ENCODE data around the gene ZNF23. TPM values are rescaled to one million over a fixed set of nuclear protein-coding genes. Genes with fewer than 3 reads are reported as not detected.

ZNF23 gene
- total RNA-seq, 4 donors from 2014 or later = 2.4 to 12.8 (median 7.5) TPM

DNA sequence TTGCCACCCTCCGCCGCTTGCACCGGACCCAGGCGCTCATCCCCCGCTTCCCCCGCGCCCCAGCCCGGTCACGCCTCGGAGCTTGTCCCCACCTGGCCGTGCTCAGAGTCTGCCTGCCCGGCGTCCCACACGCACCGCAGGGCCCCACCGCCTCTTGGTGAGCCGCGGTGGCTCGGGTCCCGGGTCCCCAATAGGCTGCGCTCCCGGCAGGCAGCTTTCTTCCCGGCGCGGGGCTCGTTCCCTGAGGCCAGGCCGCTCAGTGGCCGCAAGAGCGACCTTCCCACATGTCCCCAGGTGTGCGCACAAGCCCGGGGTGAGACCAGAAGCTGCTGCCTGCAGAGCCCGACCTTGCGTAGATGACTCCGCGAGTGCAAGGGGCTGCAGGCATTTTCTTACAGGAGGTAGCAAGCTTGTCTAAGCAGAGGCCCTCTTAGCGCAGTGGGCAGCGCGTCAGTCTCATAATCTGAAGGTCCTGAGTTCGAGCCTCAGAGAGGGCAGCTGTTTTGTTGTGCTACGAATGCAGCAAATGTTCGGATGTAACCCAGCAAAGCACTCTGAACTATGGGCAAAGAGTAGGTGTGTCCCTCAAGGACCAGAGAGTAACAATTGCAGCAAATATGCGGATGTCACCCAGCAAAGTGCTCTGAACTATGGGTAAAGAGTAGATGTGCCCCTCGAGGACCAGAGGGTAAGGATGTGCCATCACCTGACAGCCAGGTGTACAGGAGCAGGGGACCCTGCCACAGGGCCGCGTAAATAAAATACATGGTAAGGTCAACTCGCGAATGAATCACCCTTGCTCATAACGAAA lies 35.8 kb downstream of the ZNF23 start:
- no peak overlapping the region for H3K27ac ChIP-seq
- no peaks in the 10 kb centered on the region for H3K36me3 ChIP-seq
- peak overlapping the region in 1 of 2 donors; percentile 28 for H3K4me3 ChIP-seq
- peak in 1 of 2 donors; percentile 53 for DNase-seq
- no peaks in the 10 kb centered on the region for H3K9me3 ChIP-seq
- no peaks in the 10 kb centered on the region for H3K27me3 ChIP-seq
- TF ChIP-seq POLR2A (IDR thresholded peaks at IDR 0.05) = no peak
- TF ChIP-seq, protein P1, sequence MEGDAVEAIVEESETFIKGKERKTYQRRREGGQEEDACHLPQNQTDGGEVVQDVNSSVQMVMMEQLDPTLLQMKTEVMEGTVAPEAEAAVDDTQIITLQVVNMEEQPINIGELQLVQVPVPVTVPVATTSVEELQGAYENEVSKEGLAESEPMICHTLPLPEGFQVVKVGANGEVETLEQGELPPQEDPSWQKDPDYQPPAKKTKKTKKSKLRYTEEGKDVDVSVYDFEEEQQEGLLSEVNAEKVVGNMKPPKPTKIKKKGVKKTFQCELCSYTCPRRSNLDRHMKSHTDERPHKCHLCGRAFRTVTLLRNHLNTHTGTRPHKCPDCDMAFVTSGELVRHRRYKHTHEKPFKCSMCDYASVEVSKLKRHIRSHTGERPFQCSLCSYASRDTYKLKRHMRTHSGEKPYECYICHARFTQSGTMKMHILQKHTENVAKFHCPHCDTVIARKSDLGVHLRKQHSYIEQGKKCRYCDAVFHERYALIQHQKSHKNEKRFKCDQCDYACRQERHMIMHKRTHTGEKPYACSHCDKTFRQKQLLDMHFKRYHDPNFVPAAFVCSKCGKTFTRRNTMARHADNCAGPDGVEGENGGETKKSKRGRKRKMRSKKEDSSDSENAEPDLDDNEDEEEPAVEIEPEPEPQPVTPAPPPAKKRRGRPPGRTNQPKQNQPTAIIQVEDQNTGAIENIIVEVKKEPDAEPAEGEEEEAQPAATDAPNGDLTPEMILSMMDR (IDR thresholded peaks at IDR 0.05) = no peak
- intact Hi-C loops (cut with DNase I; ENCODE audit: low total_unique reads) = no loop called here
- no peaks in the 10 kb centered on the region for H3K4me1 ChIP-seq

DNA sequence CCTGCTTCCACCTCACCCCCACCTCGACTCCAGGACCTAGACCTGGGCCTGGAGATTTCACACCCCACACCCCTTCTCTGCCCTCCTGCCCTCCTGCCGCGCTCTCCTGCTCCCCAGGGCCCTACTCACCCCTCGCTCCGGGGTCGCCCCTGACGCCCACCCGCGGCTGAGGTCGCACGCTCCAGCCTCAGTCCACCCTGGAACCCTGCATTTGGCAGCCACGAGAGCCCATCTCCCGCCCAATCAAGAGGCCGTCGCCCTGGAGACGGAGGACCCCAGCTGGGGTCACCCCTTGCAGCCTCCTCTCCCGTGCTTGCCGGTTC lies 36.3 kb downstream of the ZNF23 start:
- no peaks in the 10 kb centered on the region for H3K4me1 ChIP-seq
- no peaks in the 10 kb centered on the region for H3K27me3 ChIP-seq
- intact Hi-C loops (cut with DNase I; ENCODE audit: low total_unique reads) = no loop called here
- H3K4me3 ChIP-seq = peak overlapping the region in 1 of 2 donors; percentile 28
- no peak overlapping the region for H3K27ac ChIP-seq
- DNase-seq = no peak
- H3K9me3 ChIP-seq = no peaks in the 10 kb centered on the region
- H3K36me3 ChIP-seq = no peaks in the 10 kb centered on the region
- TF ChIP-seq POLR2A (IDR thresholded peaks at IDR 0.05) = no peak
- TF ChIP-seq, protein P1 (IDR thresholded peaks at IDR 0.05) = no peak

DNA sequence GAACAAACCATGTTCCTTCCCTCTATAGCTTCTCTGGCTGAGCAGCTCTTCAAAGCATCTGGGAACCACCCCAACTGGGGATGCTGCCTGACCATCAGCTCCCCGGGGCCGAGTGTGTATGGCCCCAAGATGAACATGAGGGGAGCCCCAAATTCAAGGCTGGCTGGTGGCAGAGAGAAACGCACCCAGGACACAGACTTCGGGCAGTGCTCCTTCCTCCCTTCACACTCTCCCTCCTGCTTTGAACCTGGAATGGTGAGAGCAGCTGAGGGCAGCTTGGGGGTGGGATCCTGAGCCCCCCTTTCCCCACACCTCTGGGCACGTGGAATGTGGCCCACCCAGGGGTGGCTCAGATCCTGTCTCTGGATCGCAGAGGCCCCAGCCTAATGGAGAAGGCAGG lies 37.4 kb downstream of the ZNF23 start:
- Histone ChIP-seq H3K4me1 (no peaks in the 10 kb centered on the region), H3K27ac (no peak overlapping the region), H3K27me3 (no peaks in the 10 kb centered on the region), H3K9me3 (no peaks in the 10 kb centered on the region), H3K36me3 (no peaks in the 10 kb centered on the region), H3K4me3 (no peak overlapping the region)
- no peak for DNase-seq
- intact Hi-C loops (cut with DNase I; ENCODE audit: low total_unique reads) = no loop called here
- TF ChIP-seq, protein P1 (IDR thresholded peaks at IDR 0.05) = no peak
- no peak for TF ChIP-seq POLR2A (IDR thresholded peaks at IDR 0.05)

DNA sequence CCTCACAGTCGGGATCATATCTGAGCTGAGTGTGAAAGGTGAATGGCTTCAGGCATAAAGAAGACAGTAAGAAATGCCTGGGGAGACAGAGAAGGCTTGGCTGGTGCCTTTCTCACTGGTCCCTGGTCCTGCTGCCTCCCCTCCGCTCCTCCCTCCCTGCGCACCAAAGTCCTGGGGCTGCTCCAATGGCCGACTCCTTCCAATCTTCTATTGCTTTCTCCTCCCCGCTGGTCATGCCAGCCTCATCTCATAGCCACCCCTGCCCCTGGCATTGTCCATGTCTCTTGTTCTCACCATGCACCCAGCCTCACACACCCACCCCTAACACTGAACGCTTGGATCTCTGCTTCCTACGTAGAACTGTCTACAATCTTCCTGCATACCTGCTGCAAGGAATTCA lies 38.2 kb downstream of the ZNF23 start:
- Histone ChIP-seq H3K27me3 (no peaks in the 10 kb centered on the region), H3K9me3 (no peaks in the 10 kb centered on the region), H3K4me3 (no peak overlapping the region), H3K27ac (no peak overlapping the region), H3K4me1 (no peaks in the 10 kb centered on the region), H3K36me3 (no peaks in the 10 kb centered on the region)
- no peak for DNase-seq
- no peak for TF ChIP-seq POLR2A (IDR thresholded peaks at IDR 0.05)
- TF ChIP-seq, protein P1 (IDR thresholded peaks at IDR 0.05) = no peak
- intact Hi-C loops (cut with DNase I; ENCODE audit: low total_unique reads) = no loop called here

DNA sequence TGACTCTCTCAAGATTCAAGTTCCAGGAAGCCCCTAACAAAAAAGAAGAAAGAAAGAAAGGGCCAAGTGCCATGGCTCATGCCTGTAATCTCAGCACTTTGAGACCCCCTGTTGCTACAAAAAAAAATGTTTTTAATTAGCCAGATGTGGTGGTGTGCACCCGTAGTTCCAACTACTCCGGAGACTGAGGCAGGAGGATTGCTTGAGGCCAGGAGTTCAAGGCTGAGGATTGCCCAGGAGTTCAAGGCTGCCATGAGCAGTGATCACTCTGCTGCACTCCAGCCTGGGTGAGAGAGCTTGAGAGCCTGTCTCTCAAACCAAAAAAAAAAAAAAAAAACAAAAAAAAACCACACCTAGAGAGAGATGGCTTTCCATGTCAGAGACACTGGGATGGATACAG lies 39.0 kb downstream of the ZNF23 start:
- TF ChIP-seq POLR2A (IDR thresholded peaks at IDR 0.05) = no peak
- TF ChIP-seq, protein P1 (IDR thresholded peaks at IDR 0.05) = no peak
- intact Hi-C loops (cut with DNase I; ENCODE audit: low total_unique reads) = no loop called here
- H3K27ac ChIP-seq = no peak overlapping the region
- DNase-seq = no peak
- no peaks in the 10 kb centered on the region for H3K36me3 ChIP-seq
- H3K27me3 ChIP-seq = no peaks in the 10 kb centered on the region
- no peaks in the 10 kb centered on the region for H3K9me3 ChIP-seq
- H3K4me1 ChIP-seq = no peaks in the 10 kb centered on the region
- H3K4me3 ChIP-seq = no peak overlapping the region
